ENCODE measurements around the gene ROGDI.

Gene ROGDI

DNA sequence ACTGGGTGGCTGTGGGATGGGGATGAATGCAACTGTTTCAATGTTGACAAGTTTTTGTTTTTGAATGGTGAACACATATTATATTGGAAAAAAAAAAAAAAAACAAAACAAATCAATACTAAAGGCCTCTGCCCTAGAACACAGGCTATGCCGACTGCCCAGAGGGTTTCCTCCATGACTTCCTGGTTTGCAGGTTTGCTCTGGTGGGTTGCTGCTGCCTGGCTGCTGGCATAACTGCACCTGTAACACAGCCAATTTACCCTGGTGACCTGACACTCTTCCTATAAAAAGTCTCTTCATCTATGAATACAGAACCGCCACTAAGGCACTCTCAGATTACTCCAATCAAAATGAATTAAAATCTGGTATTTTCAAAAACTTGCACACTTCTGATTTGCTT is 34.3 kb upstream of the ROGDI start:
- Histone ChIP-seq H3K27ac (ENCODE audit: low read depth, low read length) (no peak overlapping the region), H3K27me3 (ENCODE audit: control insufficient read depth in 5 of 5, insufficient read depth in 4 of 5, low read length in 5 of 5) (no peaks in the 10 kb centered on the region), H3K36me3 (ENCODE audit: control insufficient read depth in 5 of 5, insufficient read depth in 5 of 5, low read length in 5 of 5) (peaks cover 29 to 89% (median 66%) of the 10 kb centered on the region in 5 donors), H3K9ac (ENCODE audit: low read length in 5 of 5) (no peak overlapping the region), H3K4me3 (ENCODE audit: low read depth in 1 of 5, low read length in 5 of 5) (no peak overlapping the region), H3K4me1 (ENCODE audit: control insufficient read depth in 5 of 5, insufficient read depth in 5 of 5, low read length in 5 of 5) (peaks cover 0 to 4% (median 0%) of the 10 kb centered on the region in 5 donors), H3K9me3 (ENCODE audit: control insufficient read depth in 5 of 5, low read length in 5 of 5) (no peaks in the 10 kb centered on the region)

DNA sequence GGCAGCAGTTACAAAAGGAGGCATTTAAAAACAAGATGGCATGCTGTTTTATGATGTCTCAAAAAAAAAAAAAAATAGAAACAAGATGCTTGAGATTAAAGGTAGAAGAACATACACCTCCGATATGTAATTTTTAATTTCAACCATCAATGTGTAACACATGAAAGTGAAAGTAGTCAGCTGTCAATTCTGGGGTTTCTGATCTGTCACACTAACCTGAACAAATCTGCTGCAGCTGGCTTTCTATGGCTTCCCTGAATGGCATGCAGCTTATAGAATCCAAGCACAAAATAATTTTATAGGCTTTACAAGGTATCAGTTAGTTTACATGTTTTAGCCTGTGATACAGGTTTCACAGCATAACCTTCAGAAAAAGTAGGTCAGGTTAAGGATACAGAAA is 31.2 kb upstream of the ROGDI start:
- H3K36me3 ChIP-seq (ENCODE audit: control insufficient read depth in 5 of 5, insufficient read depth in 5 of 5, low read length in 5 of 5) = peaks cover 11 to 89% (median 66%) of the 10 kb centered on the region in 5 donors
- no peak overlapping the region for H3K27ac ChIP-seq (ENCODE audit: low read depth, low read length)
- H3K9me3 ChIP-seq (ENCODE audit: control insufficient read depth in 5 of 5, low read length in 5 of 5) = no peaks in the 10 kb centered on the region
- peaks cover 0 to 4% (median 0%) of the 10 kb centered on the region in 5 donors for H3K4me1 ChIP-seq (ENCODE audit: control insufficient read depth in 5 of 5, insufficient read depth in 5 of 5, low read length in 5 of 5)
- no peaks in the 10 kb centered on the region for H3K27me3 ChIP-seq (ENCODE audit: control insufficient read depth in 5 of 5, insufficient read depth in 4 of 5, low read length in 5 of 5)
- no peak overlapping the region for H3K9ac ChIP-seq (ENCODE audit: low read length in 5 of 5)
- H3K4me3 ChIP-seq (ENCODE audit: low read depth in 1 of 5, low read length in 5 of 5) = no peak overlapping the region

DNA sequence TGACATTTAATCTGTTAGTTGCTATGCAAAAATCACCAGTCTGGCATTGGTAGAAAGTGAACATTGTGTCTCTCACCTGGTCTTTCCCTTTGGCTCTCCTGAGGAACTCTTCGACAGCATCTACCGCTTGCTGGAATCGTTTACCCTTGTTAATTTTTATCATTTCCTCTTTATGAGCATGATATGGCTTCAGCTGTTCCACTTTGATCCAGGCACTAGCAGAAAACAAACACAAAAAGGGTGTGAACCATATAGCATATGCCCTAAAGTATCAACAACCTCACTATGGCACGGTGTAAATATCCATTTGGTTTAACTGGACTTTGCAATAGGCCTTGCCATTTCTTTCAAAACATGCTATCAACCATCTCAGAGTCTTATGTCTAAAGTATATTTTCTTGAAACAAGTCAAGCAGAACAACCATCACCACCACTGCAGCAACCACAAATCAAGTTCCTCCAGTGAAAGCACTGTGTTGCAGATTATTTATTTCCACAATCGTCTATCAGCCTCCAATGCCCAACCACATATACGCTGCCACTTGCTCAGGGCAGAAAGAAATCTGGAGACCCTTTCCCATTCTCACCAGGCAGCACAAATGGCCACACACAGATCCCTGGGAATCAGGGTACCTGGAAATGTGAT is 30.4 kb upstream of the ROGDI start:
- Histone ChIP-seq H3K4me1 (ENCODE audit: control insufficient read depth in 5 of 5, insufficient read depth in 5 of 5, low read length in 5 of 5) (peaks cover 0 to 4% (median 0%) of the 10 kb centered on the region in 5 donors), H3K27ac (ENCODE audit: low read depth, low read length) (no peak overlapping the region), H3K27me3 (ENCODE audit: control insufficient read depth in 5 of 5, insufficient read depth in 4 of 5, low read length in 5 of 5) (no peaks in the 10 kb centered on the region), H3K36me3 (ENCODE audit: control insufficient read depth in 5 of 5, insufficient read depth in 5 of 5, low read length in 5 of 5) (peaks cover 11 to 88% (median 66%) of the 10 kb centered on the region in 5 donors), H3K9ac (ENCODE audit: low read length in 5 of 5) (no peak overlapping the region), H3K9me3 (ENCODE audit: control insufficient read depth in 5 of 5, low read length in 5 of 5) (no peaks in the 10 kb centered on the region), H3K4me3 (ENCODE audit: low read depth in 1 of 5, low read length in 5 of 5) (no peak overlapping the region)

DNA sequence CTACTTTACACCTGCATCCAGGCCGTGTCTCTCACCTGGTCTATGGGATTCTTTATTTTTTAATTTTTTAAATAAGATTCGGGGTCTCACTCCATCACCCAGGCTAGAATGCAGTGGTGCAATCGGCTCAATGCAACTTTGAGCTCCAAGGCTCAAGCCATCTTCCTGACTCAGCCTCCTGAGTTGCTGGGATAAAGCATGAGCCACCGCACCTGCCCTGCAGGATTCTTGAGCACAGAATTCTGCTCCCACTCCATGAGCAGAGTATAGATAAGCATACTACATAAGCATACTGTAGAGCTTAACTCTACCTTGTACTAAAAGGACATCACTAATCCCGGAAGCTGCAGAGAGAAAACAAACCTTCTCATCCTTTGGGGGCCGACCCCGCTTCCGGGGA is 29.2 kb upstream of the ROGDI start:
- H3K27me3 ChIP-seq (ENCODE audit: control insufficient read depth in 5 of 5, insufficient read depth in 4 of 5, low read length in 5 of 5) = no peaks in the 10 kb centered on the region
- H3K27ac ChIP-seq (ENCODE audit: low read depth, low read length) = no peak overlapping the region
- peaks cover 11 to 86% (median 68%) of the 10 kb centered on the region in 5 donors for H3K36me3 ChIP-seq (ENCODE audit: control insufficient read depth in 5 of 5, insufficient read depth in 5 of 5, low read length in 5 of 5)
- no peak overlapping the region for H3K4me3 ChIP-seq (ENCODE audit: low read depth in 1 of 5, low read length in 5 of 5)
- H3K9ac ChIP-seq (ENCODE audit: low read length in 5 of 5) = no peak overlapping the region
- H3K4me1 ChIP-seq (ENCODE audit: control insufficient read depth in 5 of 5, insufficient read depth in 5 of 5, low read length in 5 of 5) = peaks cover 0 to 4% (median 0%) of the 10 kb centered on the region in 5 donors
- no peaks in the 10 kb centered on the region for H3K9me3 ChIP-seq (ENCODE audit: control insufficient read depth in 5 of 5, low read length in 5 of 5)

DNA sequence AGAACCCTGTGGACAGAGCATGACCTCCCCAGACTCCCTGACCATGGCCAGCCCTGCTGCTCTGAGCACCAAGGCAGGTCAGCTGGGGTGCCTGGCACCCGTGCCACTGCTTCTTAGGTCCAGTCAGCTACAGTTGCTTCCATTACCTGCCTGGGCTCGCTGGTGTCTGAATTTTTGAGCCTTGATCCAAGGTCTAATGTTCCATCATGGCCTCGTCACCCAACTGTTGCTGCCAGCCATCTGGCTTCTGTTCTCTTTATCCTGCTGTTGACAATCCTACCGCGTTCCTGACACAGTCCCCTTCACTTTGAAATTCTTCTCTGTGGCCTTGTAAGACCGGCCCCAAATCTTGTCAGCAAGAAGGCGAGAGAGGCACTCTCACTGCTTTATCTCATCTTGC is 28.0 kb upstream of the ROGDI start:
- H3K27ac ChIP-seq (ENCODE audit: low read depth, low read length) = no peak overlapping the region

DNA sequence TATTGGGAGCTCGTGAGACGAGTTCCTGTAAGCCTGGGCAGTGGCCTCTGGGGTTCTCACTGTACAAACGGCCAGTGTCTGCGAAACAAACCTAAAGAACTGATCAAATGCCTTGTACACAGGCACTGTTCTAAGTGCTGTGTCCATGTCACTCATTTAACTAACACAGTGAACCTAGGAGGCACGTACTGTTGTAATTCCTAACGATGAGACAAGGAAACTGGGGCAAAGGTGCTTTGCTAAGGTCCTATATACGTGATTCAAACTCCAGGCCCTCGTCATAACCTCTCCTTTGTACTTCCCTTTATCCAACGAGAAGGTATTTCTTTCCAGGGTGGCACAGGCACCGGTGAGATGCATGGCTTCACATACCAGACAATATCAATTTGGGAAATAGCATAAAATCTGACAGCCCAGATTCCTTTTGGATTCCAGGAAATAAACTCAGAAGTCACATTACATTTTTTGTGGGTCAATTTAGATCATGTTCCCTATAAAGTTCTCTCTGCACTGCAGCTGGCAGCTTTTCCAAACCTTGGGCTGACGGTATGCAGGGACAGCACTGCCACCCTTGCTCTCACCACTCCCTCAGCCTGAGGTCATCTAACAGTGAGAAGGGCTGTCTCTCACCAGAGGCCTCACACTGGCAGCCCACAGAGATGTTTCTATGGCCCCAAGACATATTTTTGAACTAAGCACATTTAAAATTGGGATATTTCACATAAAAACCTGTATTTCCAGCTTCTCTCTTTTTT is 26.3 kb upstream of the ROGDI start:
- Histone ChIP-seq H3K36me3 (ENCODE audit: control insufficient read depth in 5 of 5, insufficient read depth in 5 of 5, low read length in 5 of 5) (peaks cover 11 to 87% (median 80%) of the 10 kb centered on the region in 5 donors), H3K27me3 (ENCODE audit: control insufficient read depth in 5 of 5, insufficient read depth in 4 of 5, low read length in 5 of 5) (no peaks in the 10 kb centered on the region), H3K9me3 (ENCODE audit: control insufficient read depth in 5 of 5, low read length in 5 of 5) (no peaks in the 10 kb centered on the region), H3K27ac (ENCODE audit: low read depth, low read length) (no peak overlapping the region), H3K9ac (ENCODE audit: low read length in 5 of 5) (no peak overlapping the region), H3K4me3 (ENCODE audit: low read depth in 1 of 5, low read length in 5 of 5) (no peak overlapping the region), H3K4me1 (ENCODE audit: control insufficient read depth in 5 of 5, insufficient read depth in 5 of 5, low read length in 5 of 5) (peaks cover 0 to under 1% (median 0%) of the 10 kb centered on the region in 5 donors)

More for the DNA sequence above, 28.0 kb upstream of the ROGDI start:
- no peak overlapping the region for H3K4me3 ChIP-seq (ENCODE audit: low read depth in 1 of 5, low read length in 5 of 5)
- H3K36me3 ChIP-seq (ENCODE audit: control insufficient read depth in 5 of 5, insufficient read depth in 5 of 5, low read length in 5 of 5) = peaks cover 11 to 84% (median 70%) of the 10 kb centered on the region in 5 donors
- H3K9me3 ChIP-seq (ENCODE audit: control insufficient read depth in 5 of 5, low read length in 5 of 5) = no peaks in the 10 kb centered on the region
- H3K27me3 ChIP-seq (ENCODE audit: control insufficient read depth in 5 of 5, insufficient read depth in 4 of 5, low read length in 5 of 5) = no peaks in the 10 kb centered on the region
- H3K9ac ChIP-seq (ENCODE audit: low read length in 5 of 5) = no peak overlapping the region
- H3K4me1 ChIP-seq (ENCODE audit: control insufficient read depth in 5 of 5, insufficient read depth in 5 of 5, low read length in 5 of 5) = peaks cover 0 to 4% (median 0%) of the 10 kb centered on the region in 5 donors

DNA sequence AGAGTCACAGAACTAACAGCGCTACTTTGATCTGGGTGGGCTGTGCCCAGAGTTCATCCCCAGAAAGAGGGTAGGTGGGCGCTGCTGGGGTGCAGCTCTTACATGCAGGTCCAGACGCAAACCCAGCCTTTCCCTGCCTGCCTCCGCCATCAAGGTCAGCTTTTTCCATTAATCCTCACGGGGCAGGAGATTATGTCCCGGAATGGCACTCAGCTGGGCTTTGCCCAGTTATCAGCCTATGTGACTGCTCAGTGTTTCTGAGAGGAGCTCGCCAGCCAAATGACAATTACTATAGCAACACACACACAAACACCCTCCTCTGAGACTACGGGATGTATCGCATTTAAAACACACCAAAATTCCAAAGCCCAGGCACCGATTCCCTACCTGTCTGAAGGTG is 24.5 kb upstream of the ROGDI start:
- no peaks in the 10 kb centered on the region for H3K9me3 ChIP-seq (ENCODE audit: control insufficient read depth in 5 of 5, low read length in 5 of 5)
- no peak overlapping the region for H3K9ac ChIP-seq (ENCODE audit: low read length in 5 of 5)

DNA sequence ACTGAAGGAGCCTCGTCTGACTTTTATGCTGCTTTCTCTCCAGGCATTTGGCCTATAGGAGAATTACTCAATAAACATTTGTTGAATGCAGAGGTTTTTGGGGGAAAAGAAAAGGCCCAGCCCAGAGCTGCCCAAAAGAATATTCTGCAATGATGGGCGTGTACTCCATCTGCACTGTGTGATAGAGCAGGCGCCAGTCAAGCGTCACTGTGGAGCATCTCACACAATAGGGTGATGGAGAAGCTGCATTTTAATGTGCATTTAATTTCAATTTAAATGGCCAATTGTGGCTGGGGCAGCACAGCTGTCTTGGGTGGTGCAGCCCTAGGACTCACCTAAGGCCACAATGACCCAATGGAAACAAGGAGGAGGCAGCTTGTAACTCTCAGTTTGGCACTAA is 24.1 kb upstream of the ROGDI start:
- Histone ChIP-seq H3K36me3 (ENCODE audit: control insufficient read depth in 5 of 5, insufficient read depth in 5 of 5, low read length in 5 of 5) (peaks cover 8 to 90% (median 79%) of the 10 kb centered on the region in 5 donors), H3K27me3 (ENCODE audit: control insufficient read depth in 5 of 5, insufficient read depth in 4 of 5, low read length in 5 of 5) (no peaks in the 10 kb centered on the region), H3K9ac (ENCODE audit: low read length in 5 of 5) (no peak overlapping the region), H3K9me3 (ENCODE audit: control insufficient read depth in 5 of 5, low read length in 5 of 5) (no peaks in the 10 kb centered on the region), H3K27ac (ENCODE audit: low read depth, low read length) (no peak overlapping the region), H3K4me3 (ENCODE audit: low read depth in 1 of 5, low read length in 5 of 5) (no peak overlapping the region), H3K4me1 (ENCODE audit: control insufficient read depth in 5 of 5, insufficient read depth in 5 of 5, low read length in 5 of 5) (no peaks in the 10 kb centered on the region)

More for the DNA sequence above, 24.5 kb upstream of the ROGDI start:
- Histone ChIP-seq H3K27ac (ENCODE audit: low read depth, low read length) (no peak overlapping the region), H3K36me3 (ENCODE audit: control insufficient read depth in 5 of 5, insufficient read depth in 5 of 5, low read length in 5 of 5) (peaks cover 7 to 90% (median 80%) of the 10 kb centered on the region in 5 donors), H3K4me3 (ENCODE audit: low read depth in 1 of 5, low read length in 5 of 5) (no peak overlapping the region), H3K27me3 (ENCODE audit: control insufficient read depth in 5 of 5, insufficient read depth in 4 of 5, low read length in 5 of 5) (no peaks in the 10 kb centered on the region), H3K4me1 (ENCODE audit: control insufficient read depth in 5 of 5, insufficient read depth in 5 of 5, low read length in 5 of 5) (no peaks in the 10 kb centered on the region)

DNA sequence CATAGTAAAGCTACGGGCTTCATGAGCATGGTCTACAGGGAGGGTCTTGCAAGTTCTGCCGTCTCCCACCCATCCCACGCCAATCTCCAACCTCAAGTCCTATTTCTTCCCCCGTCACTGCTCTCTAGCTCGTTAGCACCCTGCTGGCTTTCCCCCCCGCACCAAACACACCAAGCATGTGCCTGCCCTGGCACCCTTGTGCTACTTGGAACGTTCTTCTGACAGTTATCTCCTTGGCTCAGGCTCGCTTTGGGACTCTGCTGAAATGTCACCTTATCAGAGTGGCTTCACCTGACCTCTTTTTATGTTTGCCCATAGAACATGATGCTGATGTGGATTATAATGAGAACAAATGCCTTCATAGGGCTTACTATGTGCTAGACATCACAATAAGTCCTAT is 22.8 kb upstream of the ROGDI start:
- Histone ChIP-seq H3K27ac (ENCODE audit: low read depth, low read length) (no peak overlapping the region), H3K9ac (ENCODE audit: low read length in 5 of 5) (no peak overlapping the region), H3K27me3 (ENCODE audit: control insufficient read depth in 5 of 5, insufficient read depth in 4 of 5, low read length in 5 of 5) (no peaks in the 10 kb centered on the region), H3K4me1 (ENCODE audit: control insufficient read depth in 5 of 5, insufficient read depth in 5 of 5, low read length in 5 of 5) (no peaks in the 10 kb centered on the region), H3K36me3 (ENCODE audit: control insufficient read depth in 5 of 5, insufficient read depth in 5 of 5, low read length in 5 of 5) (peaks cover 13 to 90% (median 78%) of the 10 kb centered on the region in 5 donors), H3K4me3 (ENCODE audit: low read depth in 1 of 5, low read length in 5 of 5) (no peak overlapping the region), H3K9me3 (ENCODE audit: control insufficient read depth in 5 of 5, low read length in 5 of 5) (no peaks in the 10 kb centered on the region)

DNA sequence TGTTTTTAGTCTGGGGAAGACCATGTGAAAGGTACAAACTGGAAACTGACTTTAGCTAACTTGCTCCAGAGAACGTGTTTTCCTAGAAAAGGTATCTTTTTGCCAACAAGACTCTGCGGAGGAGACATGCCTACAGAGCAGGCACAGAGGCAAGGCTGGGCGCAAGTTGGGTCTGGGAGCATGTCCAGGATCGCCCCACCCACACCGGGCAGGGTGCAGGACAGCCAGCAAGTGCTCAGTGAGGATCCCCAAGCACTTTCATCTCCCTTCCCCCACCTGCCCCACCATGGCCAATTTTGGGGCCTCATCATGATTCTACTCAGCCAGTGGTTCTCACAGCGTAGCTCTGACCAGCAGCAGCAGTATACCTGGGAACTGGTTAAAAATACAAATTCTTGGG is 18.2 kb upstream of the ROGDI start:
- no peaks in the 10 kb centered on the region for H3K27me3 ChIP-seq (ENCODE audit: control insufficient read depth in 5 of 5, insufficient read depth in 4 of 5, low read length in 5 of 5)
- peak overlapping the region in 1 of 5 donors; percentile 9 for H3K9ac ChIP-seq (ENCODE audit: low read length in 5 of 5)
- H3K4me3 ChIP-seq (ENCODE audit: low read depth in 1 of 5, low read length in 5 of 5) = no peak overlapping the region
- no peak overlapping the region for H3K27ac ChIP-seq (ENCODE audit: low read depth, low read length)
- no peaks in the 10 kb centered on the region for H3K4me1 ChIP-seq (ENCODE audit: control insufficient read depth in 5 of 5, insufficient read depth in 5 of 5, low read length in 5 of 5)
- H3K9me3 ChIP-seq (ENCODE audit: control insufficient read depth in 5 of 5, low read length in 5 of 5) = no peaks in the 10 kb centered on the region
- H3K36me3 ChIP-seq (ENCODE audit: control insufficient read depth in 5 of 5, insufficient read depth in 5 of 5, low read length in 5 of 5) = peaks cover 13 to 89% (median 76%) of the 10 kb centered on the region in 5 donors

All from subcutaneous abdominal adipose tissue (tissue), 5 donors.